Activated CD8-positive, alpha-beta memory T cell treated with anti-CD3 and anti-CD28 coated beads for 24 hours (primary cell): Measurements from ENCODE around the gene PPP1R1B.
A peak's percentile ranks its signal among the peaks of the same experiment; 100 is the strongest.

Experiments used
- DNase-seq: peaks from one replicate; pipeline ENCODE4 v3.0.0-alpha.2; 2020

PPP1R1B gene

DNA sequence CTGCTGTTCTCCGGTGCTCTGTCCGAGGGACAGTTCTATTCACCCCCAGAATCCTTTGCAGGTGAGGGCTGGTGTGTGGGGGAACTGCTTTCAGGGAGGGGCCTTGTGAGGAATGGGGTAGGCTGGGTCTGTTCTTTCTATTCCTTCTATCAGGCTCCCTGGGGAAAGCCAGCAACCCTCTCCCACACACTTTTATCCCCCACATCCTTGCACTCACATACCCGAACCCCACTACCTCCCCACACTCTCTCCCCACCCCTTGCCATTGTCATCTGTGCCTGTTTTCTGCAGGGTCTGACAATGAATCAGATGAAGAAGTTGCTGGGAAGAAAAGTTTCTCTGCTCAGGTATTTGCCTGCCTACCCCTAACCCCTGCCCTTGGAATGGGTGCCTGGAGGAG lies 32.0 kb downstream of the PPP1R1B start:
- no peak for DNase-seq

DNA sequence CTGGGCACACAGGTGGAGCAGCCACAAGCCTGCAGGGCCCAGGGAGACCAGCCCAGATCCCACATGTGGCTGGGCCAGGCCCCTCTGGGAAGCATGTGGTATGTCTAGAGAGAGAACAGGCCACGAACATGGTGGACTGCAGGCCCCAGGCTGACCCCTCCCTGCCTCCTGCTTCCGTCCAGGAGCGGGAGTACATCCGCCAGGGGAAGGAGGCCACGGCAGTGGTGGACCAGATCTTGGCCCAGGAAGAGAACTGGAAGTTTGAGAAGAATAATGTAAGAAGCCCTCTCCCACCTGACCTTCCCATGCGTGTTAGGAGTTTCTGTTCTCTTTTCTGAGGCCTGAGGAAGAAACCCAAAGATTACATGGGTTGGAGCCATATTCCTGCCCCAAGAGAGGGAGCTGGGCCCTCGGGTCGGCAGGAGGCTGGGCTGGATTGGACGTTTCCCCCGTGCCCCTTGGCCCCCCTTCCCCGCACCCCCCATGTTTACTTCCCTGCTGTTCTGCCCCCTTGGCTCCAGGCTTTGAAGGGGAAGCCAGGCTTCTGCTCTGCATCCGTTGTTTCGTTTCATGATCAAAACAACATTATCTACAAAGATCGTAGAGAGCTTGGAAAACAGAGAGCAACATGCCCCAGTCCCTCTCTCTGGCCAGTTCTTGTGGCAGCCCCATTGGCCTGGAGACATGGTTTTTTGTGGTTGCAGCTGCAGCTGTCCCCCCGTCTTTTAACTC lies 32.7 kb downstream of the PPP1R1B start:
- DNase-seq: no peak

DNA sequence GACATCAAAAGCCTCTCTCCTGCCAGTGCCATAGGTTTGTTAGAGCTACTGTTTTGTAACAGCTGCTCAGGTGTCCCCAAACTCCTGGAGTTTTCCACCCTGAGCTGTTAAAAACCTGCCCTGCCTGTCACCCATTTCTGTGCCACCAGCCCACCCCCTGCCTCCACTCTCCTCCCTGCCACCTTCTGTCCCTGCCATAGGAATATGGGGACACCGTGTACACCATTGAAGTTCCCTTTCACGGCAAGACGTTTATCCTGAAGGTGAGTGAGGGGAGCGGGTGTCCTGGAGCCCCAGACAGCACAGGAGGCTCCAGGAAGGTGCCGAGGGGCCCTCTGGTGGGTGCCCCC lies 33.2 kb downstream of the PPP1R1B start:
- DNase-seq: no peak

DNA sequence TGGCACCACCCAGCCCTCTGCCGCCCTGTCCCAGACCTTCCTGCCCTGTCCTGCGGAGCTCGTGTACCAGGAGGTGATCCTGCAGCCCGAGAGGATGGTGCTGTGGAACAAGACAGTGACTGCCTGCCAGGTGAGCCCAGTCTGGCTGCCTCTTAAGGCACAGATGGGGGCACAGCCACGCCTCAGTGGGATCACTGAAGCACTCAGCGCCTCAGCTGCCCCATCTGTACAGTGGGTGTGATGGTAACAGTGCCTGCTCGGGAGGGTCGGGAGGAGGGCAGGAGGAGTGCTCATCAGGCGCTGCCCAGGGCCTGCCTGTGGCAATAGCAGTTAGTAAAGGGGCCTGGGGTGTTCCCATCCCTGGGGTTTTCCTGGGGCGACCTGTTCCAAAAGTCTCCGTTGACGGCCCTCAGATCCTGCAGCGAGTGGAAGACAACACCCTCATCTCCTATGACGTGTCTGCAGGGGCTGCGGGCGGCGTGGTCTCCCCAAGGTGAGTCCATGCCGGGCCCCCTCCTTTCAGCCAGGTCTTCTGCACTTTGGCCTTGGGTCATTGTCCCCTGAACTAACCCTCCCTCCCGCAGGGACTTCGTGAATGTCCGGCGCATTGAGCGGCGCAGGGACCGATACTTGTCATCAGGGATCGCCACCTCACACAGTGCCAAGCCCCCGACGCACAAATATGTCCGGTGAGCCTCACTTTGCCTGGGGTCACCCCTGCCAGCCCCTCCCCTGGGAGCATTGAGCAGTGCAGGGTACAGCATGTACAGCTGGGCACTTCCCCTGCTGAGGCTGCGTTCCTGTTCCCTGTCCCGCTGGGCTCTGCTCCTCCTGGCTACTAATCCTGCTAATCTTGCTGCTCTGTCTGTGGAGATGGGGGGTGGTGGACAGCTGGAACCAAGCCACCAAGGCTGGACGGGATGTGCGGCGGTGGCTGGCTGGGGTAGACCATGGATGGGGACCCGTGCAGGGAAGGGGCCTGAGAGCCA lies 33.9 kb downstream of the PPP1R1B start:
- no peak for DNase-seq

DNA sequence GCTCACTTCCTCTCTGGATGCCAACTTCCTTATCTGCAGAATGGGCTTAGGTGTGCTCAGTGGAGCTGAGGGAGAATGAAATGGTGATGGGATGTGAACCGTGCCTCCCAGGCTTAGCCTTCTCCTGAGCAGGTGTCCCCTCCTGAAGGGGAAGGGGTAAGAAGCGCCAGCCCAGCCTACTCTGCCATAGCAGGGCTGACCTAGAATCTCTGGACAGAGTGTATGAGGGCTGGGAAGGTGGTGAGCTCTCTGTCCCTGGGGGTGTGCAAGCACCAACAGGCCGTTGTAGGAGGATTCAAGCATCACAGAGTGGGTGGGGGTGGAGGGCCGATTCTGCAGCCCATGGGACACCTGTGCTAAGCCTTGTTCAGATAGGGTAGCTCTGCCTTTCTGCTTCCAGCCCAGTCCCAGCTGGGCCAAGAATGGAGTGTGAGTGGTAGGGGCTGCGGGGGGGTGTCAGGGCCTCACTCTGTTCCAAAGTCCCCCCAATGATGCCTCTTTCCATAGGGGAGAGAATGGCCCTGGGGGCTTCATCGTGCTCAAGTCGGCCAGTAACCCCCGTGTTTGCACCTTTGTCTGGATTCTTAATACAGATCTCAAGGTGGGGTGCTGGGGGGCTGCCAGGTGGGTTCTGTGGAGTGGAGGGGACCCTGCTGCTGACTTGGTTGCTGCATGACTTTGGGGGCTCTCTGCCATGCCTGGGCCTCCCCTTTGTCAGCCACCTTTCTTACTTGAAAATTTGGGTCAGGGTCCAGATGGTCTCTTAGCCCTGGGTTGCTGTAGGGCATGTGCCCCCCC lies 35.2 kb downstream of the PPP1R1B start:
- DNase-seq: no peak

DNA sequence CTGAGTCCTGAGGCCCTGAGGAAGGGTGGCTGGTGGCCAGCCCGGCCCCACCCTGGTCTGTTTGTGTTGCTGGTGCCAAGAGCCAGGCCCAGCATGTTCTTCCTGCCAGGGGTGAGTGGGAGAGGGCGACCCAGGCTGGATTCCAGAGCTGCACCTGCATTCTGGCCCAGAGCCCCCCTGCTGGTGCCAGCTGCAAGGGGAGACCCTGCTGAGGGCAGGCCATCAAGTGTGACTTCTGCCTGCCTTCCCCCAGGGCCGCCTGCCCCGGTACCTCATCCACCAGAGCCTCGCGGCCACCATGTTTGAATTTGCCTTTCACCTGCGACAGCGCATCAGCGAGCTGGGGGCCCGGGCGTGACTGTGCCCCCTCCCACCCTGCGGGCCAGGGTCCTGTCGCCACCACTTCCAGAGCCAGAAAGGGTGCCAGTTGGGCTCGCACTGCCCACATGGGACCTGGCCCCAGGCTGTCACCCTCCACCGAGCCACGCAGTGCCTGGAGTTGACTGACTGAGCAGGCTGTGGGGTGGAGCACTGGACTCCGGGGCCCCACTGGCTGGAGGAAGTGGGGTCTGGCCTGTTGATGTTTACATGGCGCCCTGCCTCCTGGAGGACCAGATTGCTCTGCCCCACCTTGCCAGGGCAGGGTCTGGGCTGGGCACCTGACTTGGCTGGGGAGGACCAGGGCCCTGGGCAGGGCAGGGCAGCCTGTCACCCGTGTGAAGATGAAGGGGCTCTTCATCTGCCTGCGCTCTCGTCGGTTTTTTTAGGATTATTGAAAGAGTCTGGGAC lies 36.0 kb downstream of the PPP1R1B start:
- DNase-seq: no peak

DNA sequence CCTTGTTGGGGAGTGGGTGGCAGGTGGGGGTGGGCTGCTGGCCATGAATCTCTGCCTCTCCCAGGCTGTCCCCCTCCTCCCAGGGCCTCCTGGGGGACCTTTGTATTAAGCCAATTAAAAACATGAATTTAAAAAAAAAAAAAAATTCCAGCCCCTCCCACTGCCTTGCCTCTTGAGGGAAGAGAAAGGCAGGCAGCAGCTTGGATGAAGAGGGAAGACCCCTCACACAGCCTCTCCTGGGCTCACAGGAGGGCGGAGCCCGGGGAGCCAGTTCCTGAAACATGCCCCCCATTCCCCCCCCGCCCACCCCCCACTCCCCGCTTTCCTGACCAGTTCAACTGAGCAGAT lies 36.6 kb downstream of the PPP1R1B start:
- DNase-seq: no peak

DNA sequence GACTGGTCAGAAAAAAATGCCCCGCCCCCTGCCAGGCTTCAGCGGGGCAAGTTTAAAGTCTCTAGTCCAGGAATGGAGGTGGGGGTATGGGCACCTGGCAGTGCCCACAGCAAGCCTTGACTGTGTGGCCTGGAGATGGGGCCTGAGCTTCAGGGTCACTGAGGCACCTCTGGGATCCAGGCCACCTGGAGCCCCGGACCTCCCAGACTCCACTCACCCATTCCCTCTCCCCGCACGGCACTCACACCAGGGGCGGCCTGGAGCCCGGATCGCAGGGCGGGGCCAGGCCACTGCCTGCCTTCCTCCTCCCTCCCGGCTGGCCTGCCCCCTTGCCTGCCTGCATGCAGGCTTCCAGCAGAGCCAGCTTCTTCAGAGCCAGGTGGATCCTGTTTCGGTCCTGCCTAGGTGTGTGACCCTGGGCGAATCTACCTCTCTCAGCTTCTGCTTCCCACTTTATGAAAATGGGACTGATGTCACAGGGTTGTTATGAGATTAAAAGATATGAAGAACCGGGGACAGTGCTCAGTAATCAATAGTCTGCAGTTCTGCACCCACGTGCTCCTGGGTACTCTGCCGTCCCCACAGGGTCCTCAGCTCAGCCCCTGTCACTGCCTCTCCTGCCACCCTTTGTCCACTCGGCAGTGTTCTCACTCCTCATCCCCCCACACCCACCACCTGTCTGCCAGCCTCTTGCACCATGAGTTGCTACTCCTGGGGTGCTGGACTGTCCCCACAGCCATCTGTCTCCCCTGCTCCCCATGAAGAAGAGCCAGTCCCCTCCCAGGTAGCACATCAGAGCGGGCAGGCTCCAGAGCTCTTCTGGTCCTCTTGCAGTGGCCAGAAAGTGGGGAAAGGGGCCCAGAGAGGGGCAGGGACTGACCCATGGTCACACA lies 37.2 kb downstream of the PPP1R1B start:
- no peak for DNase-seq

DNA sequence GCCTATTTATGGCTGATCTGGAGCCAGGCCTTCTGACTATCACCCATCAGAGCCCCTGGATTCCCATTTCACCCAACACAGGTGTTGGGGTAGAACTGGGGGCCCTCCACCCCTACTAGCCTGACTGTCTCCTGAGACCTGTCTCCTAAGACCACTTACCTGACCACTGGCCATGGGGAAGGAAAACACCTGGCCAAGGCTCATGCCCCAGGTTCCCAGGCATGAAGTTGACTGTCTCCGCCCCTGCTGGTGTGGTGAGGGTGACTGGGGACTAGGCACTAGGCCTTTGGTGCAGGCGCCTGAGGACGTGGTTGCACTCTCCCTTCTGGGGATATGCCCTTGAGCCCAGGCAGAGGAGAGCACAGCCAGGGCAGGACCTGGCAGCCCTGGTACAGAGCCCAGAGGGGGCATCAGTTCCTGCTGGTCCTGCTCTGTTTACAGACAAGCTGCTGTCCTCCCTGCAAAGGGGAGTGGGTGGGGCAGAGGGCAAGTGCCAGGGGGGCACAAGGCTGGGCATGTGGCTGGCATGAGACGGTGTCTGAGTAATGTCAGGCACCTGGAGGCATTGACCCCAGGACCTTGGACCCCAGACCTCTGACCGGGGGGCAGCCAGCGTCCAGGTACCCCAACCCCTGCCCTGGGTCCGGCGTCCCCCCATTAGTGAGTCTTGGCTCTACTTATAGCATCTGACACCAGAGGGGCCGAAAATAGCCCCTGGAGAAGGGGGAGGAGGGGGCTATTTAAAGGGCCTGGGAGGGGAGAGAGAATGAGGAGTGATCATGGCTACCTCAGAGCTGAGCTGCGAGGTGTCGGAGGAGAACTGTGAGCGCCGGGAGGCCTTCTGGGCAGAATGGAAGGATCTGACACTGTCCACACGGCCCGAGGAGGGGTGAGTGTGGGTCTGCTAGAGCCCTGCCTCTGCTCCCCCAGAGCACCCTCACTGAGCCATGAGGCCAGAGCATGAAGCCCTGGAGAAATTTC lies 38.1 kb downstream of the PPP1R1B start, which contains the start of gene TCAP:
TSS of gene TCAP (plus strand) at position 769 of the 981 bp plus-strand sequence. CDS start at position 780, 11 bp downstream.
- DNase-seq: no peak

DNA sequence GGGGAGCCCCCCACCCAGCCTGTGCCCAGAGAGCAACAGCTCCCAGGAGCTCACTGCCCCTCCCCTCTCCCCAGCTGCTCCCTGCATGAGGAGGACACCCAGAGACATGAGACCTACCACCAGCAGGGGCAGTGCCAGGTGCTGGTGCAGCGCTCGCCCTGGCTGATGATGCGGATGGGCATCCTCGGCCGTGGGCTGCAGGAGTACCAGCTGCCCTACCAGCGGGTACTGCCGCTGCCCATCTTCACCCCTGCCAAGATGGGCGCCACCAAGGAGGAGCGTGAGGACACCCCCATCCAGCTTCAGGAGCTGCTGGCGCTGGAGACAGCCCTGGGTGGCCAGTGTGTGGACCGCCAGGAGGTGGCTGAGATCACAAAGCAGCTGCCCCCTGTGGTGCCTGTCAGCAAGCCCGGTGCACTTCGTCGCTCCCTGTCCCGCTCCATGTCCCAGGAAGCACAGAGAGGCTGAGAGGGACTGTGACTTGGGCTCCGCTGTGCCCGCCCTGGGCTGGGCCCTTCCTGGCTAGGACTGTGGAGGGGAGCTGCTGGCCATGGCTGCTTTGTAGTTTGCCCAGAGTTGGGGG lies 39.0 kb downstream of the PPP1R1B start:
- DNase-seq: no peak

DNA sequence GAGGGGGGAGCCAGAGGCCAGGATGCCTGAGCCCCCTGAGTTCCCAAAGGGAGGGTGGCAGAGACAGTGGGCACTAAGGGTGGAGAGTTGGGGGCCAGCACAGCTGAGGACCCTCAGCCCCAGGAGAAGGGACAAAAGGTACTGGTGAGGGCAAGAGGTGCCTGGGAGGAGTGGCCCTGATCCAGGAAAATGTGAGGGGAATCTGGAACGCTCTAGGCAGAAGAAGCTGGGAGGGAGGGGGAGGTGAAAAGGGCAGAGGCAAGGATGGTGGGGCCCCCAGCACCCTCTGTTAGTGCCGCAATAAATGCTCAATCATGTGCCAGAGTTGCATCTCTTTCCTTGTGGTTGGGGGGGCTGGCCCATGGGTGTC lies 39.5 kb downstream of the PPP1R1B start:
- no peak for DNase-seq

DNA sequence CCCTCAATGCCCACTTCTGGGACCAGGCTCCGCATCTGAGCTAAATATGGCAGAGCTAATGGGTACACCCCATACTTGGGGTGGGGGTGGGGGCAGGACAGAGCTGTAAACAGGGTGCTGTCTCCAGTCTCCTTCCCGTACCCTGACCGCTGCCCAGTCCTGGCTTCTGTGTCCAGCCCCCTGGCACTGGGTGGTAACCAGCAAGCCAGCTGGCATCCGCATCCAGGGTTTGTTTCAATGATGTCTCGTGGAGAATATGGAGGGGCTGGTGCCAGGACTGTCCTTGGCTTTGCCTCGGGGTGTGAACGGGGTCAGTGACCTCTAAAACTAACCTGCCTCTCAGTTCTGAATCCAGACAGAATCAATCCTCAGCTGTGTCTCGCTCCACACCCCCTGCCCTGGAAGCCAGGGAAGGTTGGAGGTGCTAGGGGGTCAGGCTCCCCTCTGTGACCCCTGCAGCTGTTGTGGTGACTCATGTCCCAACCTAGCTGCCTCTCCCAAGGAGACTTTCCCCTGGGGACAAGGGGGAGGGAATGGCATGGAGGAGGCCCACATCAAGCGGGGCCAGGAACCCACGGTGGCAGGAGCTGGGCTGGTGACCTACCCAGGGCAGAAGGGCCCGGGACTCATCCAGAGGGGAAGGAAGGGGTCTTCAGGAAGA lies 40.0 kb downstream of the PPP1R1B start:
- no peak for DNase-seq

DNA sequence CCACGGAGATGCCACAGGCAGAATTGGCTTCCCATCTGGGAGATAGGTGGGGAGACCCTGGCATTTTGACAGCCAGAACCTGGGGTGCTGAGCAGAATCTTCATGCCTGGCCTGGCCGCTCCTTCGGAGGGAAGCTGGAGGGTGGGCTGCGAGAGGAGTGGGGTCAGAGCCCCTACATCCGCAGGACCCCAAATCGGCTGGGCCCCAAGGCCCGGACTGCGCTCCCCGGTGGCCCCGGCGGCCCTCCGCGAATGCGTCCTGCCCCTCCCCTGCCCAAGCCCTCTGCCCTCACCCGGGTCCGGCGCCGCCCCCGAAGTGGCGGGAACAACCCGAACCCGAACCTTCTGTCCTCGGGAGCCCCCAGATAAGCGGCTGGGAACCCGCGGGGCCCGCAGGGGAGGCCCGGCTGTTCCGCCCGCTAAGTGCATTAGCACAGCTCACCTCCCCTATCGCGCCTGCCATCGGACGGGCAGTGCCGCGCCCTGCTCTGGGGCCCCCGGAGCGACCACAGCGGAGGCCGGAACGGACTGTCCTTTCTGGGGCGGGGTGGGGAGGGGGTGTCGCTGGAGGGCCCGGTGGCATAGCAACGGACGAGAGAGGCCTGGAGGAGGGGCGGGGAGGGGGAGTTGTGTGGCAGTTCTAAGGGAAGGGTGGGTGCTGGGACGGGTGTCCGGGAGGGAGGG lies 40.7 kb downstream of the PPP1R1B start:
- peak; percentile 73 for DNase-seq

DNA sequence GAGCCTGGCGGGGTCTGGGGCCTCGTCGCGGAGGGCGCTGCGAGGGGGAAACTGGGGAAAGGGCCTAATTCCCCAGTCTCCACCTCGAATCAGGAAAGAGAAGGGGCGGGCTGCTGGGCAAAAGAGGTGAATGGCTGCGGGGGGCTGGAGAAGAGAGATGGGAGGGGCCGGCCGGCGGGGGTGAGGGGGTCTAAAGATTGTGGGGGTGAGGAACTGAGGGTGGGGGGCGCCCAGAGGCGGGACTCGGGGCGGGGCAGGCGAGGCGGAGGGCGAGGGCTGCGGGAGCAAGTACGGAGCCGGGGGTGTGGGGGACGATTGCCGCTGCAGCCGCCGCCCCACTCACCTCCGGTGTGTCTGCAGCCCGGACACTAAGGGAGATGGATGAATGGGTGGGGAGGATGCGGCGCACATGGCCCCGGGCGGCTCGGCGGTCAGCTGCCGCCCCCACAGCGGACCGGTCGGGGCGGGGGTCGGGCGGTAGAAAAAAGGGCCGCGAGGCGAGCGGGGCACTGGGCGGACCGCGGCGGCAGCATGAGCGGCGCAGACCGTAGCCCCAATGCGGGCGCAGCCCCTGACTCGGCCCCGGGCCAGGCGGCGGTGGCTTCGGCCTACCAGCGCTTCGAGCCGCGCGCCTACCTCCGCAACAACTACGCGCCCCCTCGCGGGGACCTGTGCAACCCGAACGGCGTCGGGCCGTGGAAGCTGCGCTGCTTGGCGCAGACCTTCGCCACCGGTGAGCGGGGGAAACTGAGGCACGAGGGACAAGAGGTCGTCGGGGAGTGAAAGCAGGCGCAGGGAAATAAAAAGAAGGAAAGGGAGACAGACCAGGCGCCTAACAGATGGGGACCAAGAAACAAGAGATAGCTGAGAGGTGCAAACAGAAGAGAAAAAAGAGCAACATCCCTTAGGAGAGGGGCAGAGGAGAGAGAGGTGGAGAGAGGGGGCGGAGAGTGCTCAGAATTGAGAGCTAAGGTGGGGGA lies 41.5 kb downstream of the PPP1R1B start, which contains the start of gene PNMT:
TSS of gene PNMT (plus strand) at position 509 of the 980 bp plus-strand sequence. CDS start at position 532, 23 bp downstream.
- peak; percentile 80 for DNase-seq

DNA sequence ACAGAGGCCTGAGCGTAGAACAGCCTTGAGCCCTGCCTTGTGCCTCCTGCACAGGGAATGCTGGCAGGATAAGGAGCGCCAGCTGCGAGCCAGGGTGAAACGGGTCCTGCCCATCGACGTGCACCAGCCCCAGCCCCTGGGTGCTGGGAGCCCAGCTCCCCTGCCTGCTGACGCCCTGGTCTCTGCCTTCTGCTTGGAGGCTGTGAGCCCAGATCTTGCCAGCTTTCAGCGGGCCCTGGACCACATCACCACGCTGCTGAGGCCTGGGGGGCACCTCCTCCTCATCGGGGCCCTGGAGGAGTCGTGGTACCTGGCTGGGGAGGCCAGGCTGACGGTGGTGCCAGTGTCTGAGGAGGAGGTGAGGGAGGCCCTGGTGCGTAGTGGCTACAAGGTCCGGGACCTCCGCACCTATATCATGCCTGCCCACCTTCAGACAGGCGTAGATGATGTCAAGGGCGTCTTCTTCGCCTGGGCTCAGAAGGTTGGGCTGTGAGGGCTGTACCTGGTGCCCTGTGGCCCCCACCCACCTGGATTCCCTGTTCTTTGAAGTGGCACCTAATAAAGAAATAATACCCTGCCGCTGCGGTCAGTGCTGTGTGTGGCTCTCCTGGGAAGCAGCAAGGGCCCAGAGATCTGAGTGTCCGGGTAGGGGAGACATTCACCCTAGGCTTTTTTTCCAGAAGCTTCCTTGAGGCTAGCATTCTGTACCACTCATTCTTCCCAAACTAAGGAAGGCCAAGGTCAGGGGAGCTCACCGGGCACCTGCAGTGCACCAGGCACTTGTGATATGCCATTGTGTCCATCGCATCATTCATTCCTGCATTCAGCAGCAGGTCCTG lies 43.4 kb downstream of the PPP1R1B start:
- DNase-seq: no peak

DNA sequence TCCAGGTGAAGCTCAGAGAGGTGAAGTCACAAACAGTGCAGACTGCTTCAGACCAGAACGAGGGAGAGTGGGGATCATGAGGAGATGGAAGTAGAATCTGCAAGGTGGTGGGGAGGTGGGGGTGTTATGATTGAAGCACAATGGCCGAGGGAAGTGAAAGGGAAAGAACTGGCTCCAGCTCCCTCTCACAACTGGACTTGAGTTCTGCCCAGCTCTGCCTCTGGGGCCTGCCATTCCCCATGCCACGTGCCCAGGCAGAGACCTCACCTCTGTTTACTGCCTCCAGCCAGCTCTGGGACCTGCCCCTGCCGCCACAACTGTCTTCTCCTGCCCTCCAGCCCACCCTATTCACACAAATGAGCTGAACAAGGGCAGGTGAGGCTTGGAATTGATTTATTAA lies 44.0 kb downstream of the PPP1R1B start:
- no peak for DNase-seq
